ENCODE data around the gene RNASEH2A. TPM values are rescaled to one million over a fixed set of nuclear protein-coding genes. Genes with fewer than 3 reads are reported as not detected.
A peak's percentile ranks its signal among the peaks of the same experiment; 100 is the strongest.

The RNASEH2A gene
- polyA plus RNA-seq, 1 donor from 2014 or later: 28.2 TPM

DNA sequence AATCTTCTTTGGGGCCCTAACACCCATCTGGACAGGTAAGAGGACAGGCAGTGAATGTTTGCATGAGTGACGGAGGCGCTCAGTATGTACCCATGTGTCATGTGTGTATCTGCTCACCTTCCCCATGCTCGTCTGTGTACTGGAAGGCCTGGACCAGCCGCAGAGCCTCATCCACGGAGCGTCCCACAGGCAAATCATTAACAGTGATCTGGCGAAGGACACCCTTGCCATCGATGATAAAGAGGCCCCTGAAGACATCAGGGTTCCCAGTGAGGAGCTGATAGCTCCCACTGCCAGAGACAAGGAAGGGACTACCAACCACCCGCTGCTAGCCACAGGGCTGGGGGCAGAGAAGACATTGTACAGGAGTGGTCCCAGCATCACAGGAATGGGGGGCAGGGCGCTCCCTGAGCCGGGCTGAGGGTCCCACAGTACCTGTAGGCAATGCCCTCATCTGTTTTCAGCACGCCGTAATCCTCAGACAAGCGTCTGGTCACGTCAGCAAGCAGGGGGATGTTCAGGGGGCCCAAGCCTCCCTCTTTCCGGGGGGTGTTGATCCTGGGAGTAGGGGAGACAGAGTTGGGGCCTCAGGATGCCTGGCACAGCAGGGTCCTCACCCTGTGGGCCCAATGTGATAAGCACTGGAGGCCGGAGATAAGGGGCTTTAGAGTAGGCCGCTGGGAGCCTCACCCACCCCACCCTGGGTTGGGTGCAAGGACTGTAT, 6.5 kb upstream of the RNASEH2A start:
- Histone ChIP-seq H3K27me3 (ENCODE audit: insufficient read depth, low read depth, low read length) (no peaks in the 10 kb centered on the region), H2AFZ (ENCODE audit: low read depth, low read length) (no peak overlapping the region), H3K36me3 (ENCODE audit: insufficient read depth, low read length) (no peaks in the 10 kb centered on the region), H3K9me2 (ENCODE audit: insufficient read depth, low read length) (no peaks in the 10 kb centered on the region), H3K4me2 (ENCODE audit: low read length) (peak overlapping the region; percentile 93), H3K79me2 (replicated peaks; ENCODE audit: insufficient read depth, low read length) (peaks cover 19% of the 10 kb centered on the region), H3F3A (ENCODE audit: insufficient read depth, low read length, poor library complexity, severe bottlenecking) (no peaks in the 10 kb centered on the region), H3K4me3 (ENCODE audit: low read length) (peak overlapping the region; percentile 95), H3K9me3 (ENCODE audit: low read length) (no peaks in the 10 kb centered on the region), H3K27ac (ENCODE audit: low read length) (peak overlapping the region; percentile 85), H3K9ac (ENCODE audit: low read length) (peak overlapping the region; percentile 97), H4K20me1 (ENCODE audit: insufficient read depth) (no peaks in the 10 kb centered on the region)
- TF ChIP-seq EP300 (conservative IDR thresholded peaks at IDR 0.05; ENCODE audit: poor library complexity, severe bottlenecking) (no peak), SMC3 (conservative IDR thresholded peaks at IDR 0.05; ENCODE audit: poor library complexity) (no peak), MXI1 (conservative IDR thresholded peaks at IDR 0.05; ENCODE audit: poor library complexity, severe bottlenecking) (no peak), EZH2 (IDR thresholded peaks at IDR 0.05; ENCODE audit: borderline replicate concordance, insufficient read depth, low read length, poor library complexity, severe bottlenecking) (no peak), TAF1 (IDR thresholded peaks at IDR 0.05; ENCODE audit: low read depth) (no peak), POLR2AphosphoS5 (IDR thresholded peaks at IDR 0.05) (no peak), RAD21 (conservative IDR thresholded peaks at IDR 0.05) (no peak)
- TF ChIP-seq, protein P1, sequence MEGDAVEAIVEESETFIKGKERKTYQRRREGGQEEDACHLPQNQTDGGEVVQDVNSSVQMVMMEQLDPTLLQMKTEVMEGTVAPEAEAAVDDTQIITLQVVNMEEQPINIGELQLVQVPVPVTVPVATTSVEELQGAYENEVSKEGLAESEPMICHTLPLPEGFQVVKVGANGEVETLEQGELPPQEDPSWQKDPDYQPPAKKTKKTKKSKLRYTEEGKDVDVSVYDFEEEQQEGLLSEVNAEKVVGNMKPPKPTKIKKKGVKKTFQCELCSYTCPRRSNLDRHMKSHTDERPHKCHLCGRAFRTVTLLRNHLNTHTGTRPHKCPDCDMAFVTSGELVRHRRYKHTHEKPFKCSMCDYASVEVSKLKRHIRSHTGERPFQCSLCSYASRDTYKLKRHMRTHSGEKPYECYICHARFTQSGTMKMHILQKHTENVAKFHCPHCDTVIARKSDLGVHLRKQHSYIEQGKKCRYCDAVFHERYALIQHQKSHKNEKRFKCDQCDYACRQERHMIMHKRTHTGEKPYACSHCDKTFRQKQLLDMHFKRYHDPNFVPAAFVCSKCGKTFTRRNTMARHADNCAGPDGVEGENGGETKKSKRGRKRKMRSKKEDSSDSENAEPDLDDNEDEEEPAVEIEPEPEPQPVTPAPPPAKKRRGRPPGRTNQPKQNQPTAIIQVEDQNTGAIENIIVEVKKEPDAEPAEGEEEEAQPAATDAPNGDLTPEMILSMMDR (IDR thresholded peaks at IDR 0.05; ENCODE audit: poor library complexity, severe bottlenecking): no peak
- TF ChIP-seq, protein P2, sequence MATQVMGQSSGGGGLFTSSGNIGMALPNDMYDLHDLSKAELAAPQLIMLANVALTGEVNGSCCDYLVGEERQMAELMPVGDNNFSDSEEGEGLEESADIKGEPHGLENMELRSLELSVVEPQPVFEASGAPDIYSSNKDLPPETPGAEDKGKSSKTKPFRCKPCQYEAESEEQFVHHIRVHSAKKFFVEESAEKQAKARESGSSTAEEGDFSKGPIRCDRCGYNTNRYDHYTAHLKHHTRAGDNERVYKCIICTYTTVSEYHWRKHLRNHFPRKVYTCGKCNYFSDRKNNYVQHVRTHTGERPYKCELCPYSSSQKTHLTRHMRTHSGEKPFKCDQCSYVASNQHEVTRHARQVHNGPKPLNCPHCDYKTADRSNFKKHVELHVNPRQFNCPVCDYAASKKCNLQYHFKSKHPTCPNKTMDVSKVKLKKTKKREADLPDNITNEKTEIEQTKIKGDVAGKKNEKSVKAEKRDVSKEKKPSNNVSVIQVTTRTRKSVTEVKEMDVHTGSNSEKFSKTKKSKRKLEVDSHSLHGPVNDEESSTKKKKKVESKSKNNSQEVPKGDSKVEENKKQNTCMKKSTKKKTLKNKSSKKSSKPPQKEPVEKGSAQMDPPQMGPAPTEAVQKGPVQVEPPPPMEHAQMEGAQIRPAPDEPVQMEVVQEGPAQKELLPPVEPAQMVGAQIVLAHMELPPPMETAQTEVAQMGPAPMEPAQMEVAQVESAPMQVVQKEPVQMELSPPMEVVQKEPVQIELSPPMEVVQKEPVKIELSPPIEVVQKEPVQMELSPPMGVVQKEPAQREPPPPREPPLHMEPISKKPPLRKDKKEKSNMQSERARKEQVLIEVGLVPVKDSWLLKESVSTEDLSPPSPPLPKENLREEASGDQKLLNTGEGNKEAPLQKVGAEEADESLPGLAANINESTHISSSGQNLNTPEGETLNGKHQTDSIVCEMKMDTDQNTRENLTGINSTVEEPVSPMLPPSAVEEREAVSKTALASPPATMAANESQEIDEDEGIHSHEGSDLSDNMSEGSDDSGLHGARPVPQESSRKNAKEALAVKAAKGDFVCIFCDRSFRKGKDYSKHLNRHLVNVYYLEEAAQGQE (IDR thresholded peaks at IDR 0.05; ENCODE audit: borderline replicate concordance): no peak

DNA sequence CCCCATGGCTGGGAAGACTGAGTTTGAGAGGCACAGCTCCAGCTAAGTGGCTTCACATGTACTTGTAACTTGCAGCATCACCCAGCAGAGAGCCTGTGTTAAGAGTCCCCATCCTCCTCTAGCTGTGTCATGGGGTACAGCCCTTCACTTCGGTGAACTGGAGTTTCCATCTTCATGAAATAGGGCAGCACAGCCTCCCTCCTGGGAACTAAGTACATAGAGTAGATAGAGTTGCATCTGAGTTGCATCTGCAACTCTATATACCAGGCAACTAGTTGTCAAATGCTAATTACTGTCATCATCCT, 6.0 kb upstream of the RNASEH2A start:
- Histone ChIP-seq H3F3A (ENCODE audit: insufficient read depth, low read length, poor library complexity, severe bottlenecking) (no peaks in the 10 kb centered on the region), H3K4me2 (ENCODE audit: low read length) (peak overlapping the region; percentile 93), H3K79me2 (replicated peaks; ENCODE audit: insufficient read depth, low read length) (peaks cover 19% of the 10 kb centered on the region), H3K4me3 (ENCODE audit: low read length) (peak overlapping the region; percentile 95), H4K20me1 (ENCODE audit: insufficient read depth) (no peaks in the 10 kb centered on the region), H3K9me2 (ENCODE audit: insufficient read depth, low read length) (no peaks in the 10 kb centered on the region), H3K9me3 (ENCODE audit: low read length) (no peaks in the 10 kb centered on the region), H3K36me3 (ENCODE audit: insufficient read depth, low read length) (no peaks in the 10 kb centered on the region), H3K9ac (ENCODE audit: low read length) (peak overlapping the region; percentile 97), H3K27me3 (ENCODE audit: insufficient read depth, low read depth, low read length) (no peaks in the 10 kb centered on the region), H2AFZ (ENCODE audit: low read depth, low read length) (no peak overlapping the region), H3K27ac (ENCODE audit: low read length) (peak overlapping the region; percentile 85)
- TF ChIP-seq TAF1 (IDR thresholded peaks at IDR 0.05; ENCODE audit: low read depth) (no peak), POLR2AphosphoS5 (IDR thresholded peaks at IDR 0.05) (no peak), SMC3 (conservative IDR thresholded peaks at IDR 0.05; ENCODE audit: poor library complexity) (no peak), RAD21 (conservative IDR thresholded peaks at IDR 0.05) (no peak), MXI1 (conservative IDR thresholded peaks at IDR 0.05; ENCODE audit: poor library complexity, severe bottlenecking) (no peak), EP300 (conservative IDR thresholded peaks at IDR 0.05; ENCODE audit: poor library complexity, severe bottlenecking) (no peak), EZH2 (IDR thresholded peaks at IDR 0.05; ENCODE audit: borderline replicate concordance, insufficient read depth, low read length, poor library complexity, severe bottlenecking) (no peak)
- TF ChIP-seq, protein P2 (IDR thresholded peaks at IDR 0.05; ENCODE audit: borderline replicate concordance): no peak
- TF ChIP-seq, protein P1 (IDR thresholded peaks at IDR 0.05; ENCODE audit: poor library complexity, severe bottlenecking): no peak

Data from neural cell (in vitro differentiated cells).